ENCODE measurements around the gene WDR73. TPM values are rescaled to one million over a fixed set of nuclear protein-coding genes. Genes with fewer than 3 reads are reported as not detected.

WDR73 gene
- total RNA-seq, 1 experiment from 2014 or later = 35.6 TPM

GRCh38 chr15:84703808-84704207 is 49.7 kb upstream of the WDR73 start:
- Histone ChIP-seq H3K36me3 (ENCODE audit: control insufficient read depth in 1 of 2, insufficient read depth in 2 of 2, low read length in 2 of 2) (peaks cover 0 to 4% of the 10 kb centered on the region in 2 experiments; a peak in 1 of 4 replicates), H3K4me3 (replicated peaks in 1 of 2; ENCODE audit: low read depth in 1 of 2, low read length in 2 of 2) (no peak overlapping the region), H3K9me3 (ENCODE audit: control insufficient read depth in 1 of 2, insufficient read depth in 1 of 2, low read depth in 1 of 2, low read length in 2 of 2) (no peaks in the 10 kb centered on the region), H3K4me2 (ENCODE audit: low read length) (no peak overlapping the region), H3K27ac (ENCODE audit: low read depth, low read length) (no peak overlapping the region), H4K20me1 (ENCODE audit: insufficient read depth) (no peaks in the 10 kb centered on the region; the same call in 1 of the 2 replicates), H3K9me2 (ENCODE audit: insufficient read depth) (no peaks in the 10 kb centered on the region), H3K4me1 (ENCODE audit: control insufficient read depth in 1 of 2, insufficient read depth in 2 of 2, low read length in 2 of 2) (no peaks in the 10 kb centered on the region), H3K9ac (ENCODE audit: low read length) (no peak overlapping the region), H3K79me2 (ENCODE audit: insufficient read depth, low read length) (peaks cover 100% of the 10 kb centered on the region), H2AFZ (ENCODE audit: low read depth, low read length, poor library complexity, severe bottlenecking) (no peak overlapping the region), H3K27me3 (ENCODE audit: insufficient read depth, low read length) (no peaks in the 10 kb centered on the region)
- ChIA-PET POLR2A (interaction anchor here (1.3 kb wide), 1 partner anchor 13 kb away, joined by 4 read pairs; the partner anchor contains the start of gene SEC11A), RAD21 (ENCODE audit: low non-redundant PET in 1 of 2, low total read pairs in 2 of 2, uncharacterized antibody in 2 of 2, unreplicated experiment in 2 of 2) (no interaction called here), CTCF (no interaction called here)
- no peak for ATAC-seq
- intact Hi-C loops (cut with micrococcal nuclease) = no loop called here
- TF ChIP-seq ELF1 (IDR thresholded peaks at IDR 0.05; ENCODE audit: borderline replicate concordance, low read depth) (no peak), SP1 (IDR thresholded peaks at IDR 0.05; ENCODE audit: low read depth) (no peak)
- DNase-seq (ENCODE audit: low read depth, low spot score) = no peak
- BruUV-seq (replicated peaks) = no TSS peak

GRCh38 chr15:84702961-84703482 is 48.9 kb upstream of the WDR73 start:
- Histone ChIP-seq H4K20me1 (ENCODE audit: insufficient read depth) (peaks cover 3% of the 10 kb centered on the region; the same call in 1 of the 2 replicates), H3K27ac (ENCODE audit: low read depth, low read length) (no peak overlapping the region)
- POLR2A ChIA-PET = interaction anchor here (1.3 kb wide), 1 partner anchor 13 kb away, joined by 4 read pairs; the partner anchor contains the start of gene SEC11A

More at GRCh38 chr15:84702961-84703482, 48.9 kb upstream of the WDR73 start:
- DNase-seq (ENCODE audit: low read depth, low spot score) (no peak), ATAC-seq (no peak)
- Histone ChIP-seq H3K36me3 (ENCODE audit: control insufficient read depth in 1 of 2, insufficient read depth in 2 of 2, low read length in 2 of 2) (peaks cover 0 to 4% of the 10 kb centered on the region in 2 experiments; a peak in 1 of 4 replicates), H3K9ac (ENCODE audit: low read length) (no peak overlapping the region), H3K9me3 (ENCODE audit: control insufficient read depth in 1 of 2, insufficient read depth in 1 of 2, low read depth in 1 of 2, low read length in 2 of 2) (no peaks in the 10 kb centered on the region), H3K9me2 (ENCODE audit: insufficient read depth) (no peaks in the 10 kb centered on the region), H3K4me1 (ENCODE audit: control insufficient read depth in 1 of 2, insufficient read depth in 2 of 2, low read length in 2 of 2) (no peaks in the 10 kb centered on the region), H3K27me3 (ENCODE audit: insufficient read depth, low read length) (no peaks in the 10 kb centered on the region), H3K4me2 (ENCODE audit: low read length) (no peak overlapping the region), H2AFZ (ENCODE audit: low read depth, low read length, poor library complexity, severe bottlenecking) (no peak overlapping the region), H3K4me3 (replicated peaks in 1 of 2; ENCODE audit: low read depth in 1 of 2, low read length in 2 of 2) (no peak overlapping the region), H3K79me2 (ENCODE audit: insufficient read depth, low read length) (peaks cover 100% of the 10 kb centered on the region)
- no TSS peak for BruUV-seq (replicated peaks)
- intact Hi-C loops (cut with micrococcal nuclease) = no loop called here
- TF ChIP-seq ZNF274 (IDR thresholded peaks at IDR 0.05; ENCODE audit: low read depth, low read length) (no peak), FOSL1 (IDR thresholded peaks at IDR 0.05; ENCODE audit: low read depth) (no peak), MAX (IDR thresholded peaks at IDR 0.05) (no peak), TCF7L2 (IDR thresholded peaks at IDR 0.05; ENCODE audit: borderline replicate concordance, extremely low read depth, insufficient read depth, insufficient read length) (no peak), SP1 (IDR thresholded peaks at IDR 0.05; ENCODE audit: low read depth) (no peak), EGR1 (IDR thresholded peaks at IDR 0.05; ENCODE audit: low read depth) (no peak), RAD21 (IDR thresholded peaks at IDR 0.05; ENCODE audit: low read depth) (no peak)
- CTCF ChIA-PET = no interaction called here
- RAD21 ChIA-PET (ENCODE audit: low non-redundant PET in 1 of 2, low total read pairs in 2 of 2, uncharacterized antibody in 2 of 2, unreplicated experiment in 2 of 2) = no interaction called here
